ENCODE results near the gene KLF16. TPM values are rescaled to one million over a fixed set of nuclear protein-coding genes. Genes with fewer than 3 reads are reported as not detected.
"Not testable (repeated sequence)": the region's sequence is repeated elsewhere in the genome, so short reads cannot be mapped to it uniquely, and the experiment has no call there.

The KLF16 gene
- polyA plus RNA-seq, 3 donors from 2014 or later = 0.12 to 0.55 (median 0.49) TPM

DNA sequence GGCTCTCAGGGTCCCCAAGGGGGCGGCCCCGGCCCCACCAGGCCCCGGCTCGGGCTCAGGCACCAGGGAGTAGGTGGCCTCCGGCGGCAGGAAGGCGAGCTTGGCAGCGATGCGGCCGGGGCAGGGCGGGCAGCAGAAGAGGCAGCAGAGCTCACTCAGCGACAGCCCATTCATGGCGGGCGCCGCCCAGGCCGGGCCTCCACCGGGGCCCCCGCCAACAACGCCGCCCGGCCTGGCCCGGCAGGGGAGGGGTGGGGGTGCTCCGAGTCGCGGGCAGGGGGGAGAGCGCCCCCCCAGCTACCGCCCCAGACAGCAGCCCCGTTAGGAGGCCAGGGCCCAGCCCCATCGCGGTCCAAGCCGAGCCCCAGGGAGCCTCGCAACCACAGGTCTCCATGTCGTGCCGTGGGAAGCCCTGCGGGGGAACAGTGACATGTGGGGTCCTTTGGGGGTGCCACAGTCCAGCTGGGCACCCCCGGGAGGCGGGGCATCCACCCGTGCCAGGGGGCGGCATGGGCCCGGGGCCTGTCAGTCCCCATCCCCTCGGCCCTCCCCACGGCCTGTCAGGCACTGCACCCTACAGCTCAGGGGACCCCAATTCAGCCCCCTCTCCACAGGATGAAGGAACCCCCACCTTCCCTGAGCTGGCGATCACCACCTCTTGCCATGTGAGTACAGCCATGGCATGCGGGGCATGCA, 18.2 kb upstream of the KLF16 start:
- Mint-ChIP-seq H3K4me3 (peak overlapping the region; percentile 98 to 100 (median 98)), H3K27me3 (ENCODE audit: low read depth in 3 of 3) (peaks cover 29 to 46% (median 35%) of the 10 kb centered on the region in 3 donors), H3K36me3 (peaks cover 18 to 23% (median 21%) of the 10 kb centered on the region in 3 donors), H3K4me1 (peaks cover 28 to 46% of the 10 kb centered on the region in 2 donors), H3K27ac (peak overlapping the region; percentile 99 to 100 (median 100))
- not testable (repeated sequence) for H3K9me3 Mint-ChIP-seq
- DNase-seq = peak in 2 of 3 donors; percentile 45 to 46

DNA sequence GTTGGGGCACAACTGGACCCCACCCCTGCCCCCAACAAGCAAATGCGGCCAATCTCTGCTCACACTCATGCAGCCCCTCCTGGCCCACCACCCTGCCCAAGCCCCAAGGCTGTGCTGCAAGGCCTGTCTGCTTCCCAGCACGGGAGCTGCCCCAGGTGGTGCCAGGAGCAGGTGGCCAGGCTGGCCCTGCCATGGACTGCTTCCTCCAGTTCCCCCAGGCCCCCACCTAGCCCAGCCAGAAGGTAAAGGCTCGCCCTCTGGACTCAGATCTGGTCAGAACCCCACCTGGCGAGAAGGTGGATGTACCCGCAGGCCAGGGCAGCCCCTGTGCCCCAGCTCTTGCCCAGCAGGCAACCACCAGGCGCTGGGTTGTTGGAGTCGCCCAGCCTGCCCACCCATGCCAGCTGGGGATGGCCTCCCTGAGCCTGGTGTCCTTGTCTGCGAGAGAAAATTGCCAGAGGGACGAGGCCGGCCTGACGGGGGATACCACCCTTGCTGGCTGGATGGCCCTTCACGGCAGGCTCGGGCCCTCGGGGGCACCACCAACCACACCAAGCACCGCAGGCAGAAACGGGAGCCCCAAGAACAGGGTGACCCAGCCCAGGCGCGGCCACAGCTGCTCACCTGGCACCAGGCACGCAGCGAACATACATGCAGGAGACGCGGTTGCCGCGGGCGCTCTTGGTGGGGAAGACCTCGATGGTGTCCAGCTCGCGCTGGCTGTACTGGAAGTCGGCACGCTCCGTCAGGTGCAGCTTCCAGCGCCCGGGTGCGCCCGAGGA, 17.4 kb upstream of the KLF16 start:
- H3K9me3 Mint-ChIP-seq = peaks cover 0 to 7% (median 3%) of the 10 kb centered on the region in 6 donors
- H3K4me1 Mint-ChIP-seq = peaks cover 34 to 50% of the 10 kb centered on the region in 2 donors
- H3K27me3 Mint-ChIP-seq (ENCODE audit: low read depth in 3 of 3) = peaks cover 35 to 51% (median 42%) of the 10 kb centered on the region in 3 donors
- H3K4me3 Mint-ChIP-seq = peak overlapping the region; percentile 35 to 62 (median 52)
- no peak for DNase-seq
- peaks cover 18 to 23% (median 21%) of the 10 kb centered on the region in 3 donors for H3K36me3 Mint-ChIP-seq
- H3K27ac Mint-ChIP-seq = peak overlapping the region; percentile 44 to 84 (median 76)

DNA sequence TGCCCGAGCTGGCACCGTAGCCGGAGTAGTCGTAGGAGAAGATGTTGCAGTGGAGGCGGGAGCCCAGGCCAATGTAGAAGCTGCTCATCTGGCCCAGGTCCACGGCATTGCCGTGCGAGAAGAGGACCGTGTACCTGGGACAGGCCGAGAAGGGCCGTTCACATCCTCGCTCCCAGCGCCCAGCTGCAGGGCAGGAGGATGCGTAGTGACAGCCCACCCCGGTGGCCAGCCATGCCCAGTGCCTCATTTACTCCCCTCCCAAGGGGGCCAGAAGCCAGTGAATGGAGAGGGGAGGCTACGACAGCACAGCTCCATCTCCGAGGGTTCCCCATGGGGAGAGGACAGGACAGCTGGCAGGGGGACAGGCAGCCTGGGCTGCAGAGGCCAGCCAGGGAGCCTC, 16.6 kb upstream of the KLF16 start:
- H3K36me3 Mint-ChIP-seq = peaks cover 18 to 23% (median 21%) of the 10 kb centered on the region in 3 donors
- H3K27me3 Mint-ChIP-seq (ENCODE audit: low read depth in 3 of 3) = peaks cover 43 to 52% (median 44%) of the 10 kb centered on the region in 3 donors
- H3K9me3 Mint-ChIP-seq, DNase-seq: not testable (repeated sequence)
- H3K4me1 Mint-ChIP-seq = peaks cover 38 to 50% of the 10 kb centered on the region in 2 donors
- H3K27ac Mint-ChIP-seq = peak overlapping the region; percentile 44 to 84 (median 76)
- peak overlapping the region; percentile 35 to 66 (median 57) for H3K4me3 Mint-ChIP-seq

DNA sequence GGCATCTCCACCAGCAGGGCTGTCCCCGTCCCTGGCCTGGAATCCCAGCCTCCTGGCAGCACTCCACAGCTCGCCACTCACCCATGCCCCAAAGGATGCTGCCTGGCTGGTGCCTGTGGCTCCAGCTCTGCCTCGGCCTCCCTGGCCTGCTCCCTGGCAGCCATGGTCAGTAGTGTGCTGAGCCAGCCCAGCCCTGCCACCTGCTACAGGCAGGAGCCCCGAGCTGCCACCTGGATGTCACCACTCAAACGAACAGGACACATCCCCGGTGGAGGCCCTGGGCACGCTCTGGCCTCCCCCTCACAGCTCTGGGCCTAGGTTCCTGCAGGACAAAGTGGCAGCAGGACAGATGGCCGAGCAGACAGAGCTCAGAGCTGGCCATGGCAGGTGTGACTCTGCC, 15.2 kb upstream of the KLF16 start:
- peak overlapping the region in 4 of 6 donors; percentile 30 to 71 (median 44) for H3K27ac Mint-ChIP-seq
- H3K36me3 Mint-ChIP-seq = peaks cover 10 to 13% (median 10%) of the 10 kb centered on the region in 3 donors
- DNase-seq, H3K9me3 Mint-ChIP-seq: not testable (repeated sequence)
- H3K27me3 Mint-ChIP-seq (ENCODE audit: low read depth in 3 of 3) = peaks cover 37 to 44% (median 39%) of the 10 kb centered on the region in 3 donors
- peak overlapping the region in 2 of 5 donors; percentile 24 to 41 for H3K4me3 Mint-ChIP-seq
- peaks cover 41 to 56% of the 10 kb centered on the region in 2 donors for H3K4me1 Mint-ChIP-seq

DNA sequence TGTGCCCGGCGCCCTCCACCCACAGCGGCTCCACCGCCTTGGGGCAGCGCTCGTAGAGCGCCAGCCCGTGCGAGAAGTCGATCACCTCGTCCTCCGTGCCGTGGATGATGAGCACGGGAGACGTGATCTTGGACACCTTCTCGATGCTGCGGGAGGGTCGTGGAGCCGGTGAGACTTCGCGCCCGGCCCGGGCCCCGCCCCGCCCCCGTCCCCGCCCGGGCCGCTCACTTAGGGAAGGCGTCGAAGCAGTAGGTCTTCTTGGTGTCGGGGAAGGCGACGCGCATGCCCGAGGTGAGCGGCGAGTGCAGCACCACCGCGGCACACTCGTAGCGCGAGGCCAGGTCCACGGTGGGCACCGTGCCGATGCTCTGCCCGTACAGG, 13.9 kb upstream of the KLF16 start:
- H3K36me3 Mint-ChIP-seq, H3K27ac Mint-ChIP-seq, DNase-seq, H3K9me3 Mint-ChIP-seq, H3K4me3 Mint-ChIP-seq: not testable (repeated sequence)
- peaks cover 24 to 31% (median 26%) of the 10 kb centered on the region in 3 donors for H3K27me3 Mint-ChIP-seq (ENCODE audit: low read depth in 3 of 3)
- peaks cover 28 to 49% of the 10 kb centered on the region in 2 donors for H3K4me1 Mint-ChIP-seq

DNA sequence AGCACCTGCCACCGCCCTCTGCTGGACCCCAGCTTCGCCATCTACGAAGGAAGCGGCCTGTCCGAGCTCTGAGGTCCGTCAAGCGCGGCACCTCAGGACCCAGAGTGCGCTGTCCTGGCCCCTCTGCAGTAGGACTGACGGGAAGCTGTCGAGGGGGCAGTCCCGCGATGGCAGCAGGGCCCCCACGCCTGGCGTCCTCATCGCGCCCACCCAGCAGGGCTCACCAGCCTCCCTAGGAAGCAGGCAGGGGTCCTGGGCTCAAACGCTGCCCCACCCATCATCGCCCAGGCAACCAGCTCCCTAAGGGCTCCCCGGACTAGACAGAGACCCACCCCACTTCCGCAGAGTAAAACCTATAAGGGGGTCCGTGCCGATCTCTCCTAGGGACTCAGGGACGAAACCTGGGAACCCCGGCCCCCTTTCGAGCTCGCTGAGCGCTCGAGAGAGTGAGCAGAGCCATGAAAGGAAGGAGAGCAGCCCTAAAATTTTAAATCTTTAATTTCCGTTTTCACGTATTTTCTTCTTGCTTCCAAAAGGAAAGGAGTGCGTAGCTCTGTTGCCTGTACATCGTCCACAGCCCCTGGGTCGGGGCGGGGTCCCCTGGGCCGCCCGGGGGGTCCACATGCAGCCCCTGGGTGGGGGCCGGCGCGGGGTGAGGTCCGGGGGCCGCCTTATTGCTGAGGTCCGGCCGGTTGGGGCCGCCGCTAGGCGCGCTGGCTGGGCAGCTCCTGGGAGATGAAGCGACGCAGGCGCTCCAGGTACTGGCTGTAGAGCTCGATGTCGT, 13.3 kb upstream of the KLF16 start:
- H3K4me1 Mint-ChIP-seq = peaks cover 24 to 45% of the 10 kb centered on the region in 2 donors

DNA sequence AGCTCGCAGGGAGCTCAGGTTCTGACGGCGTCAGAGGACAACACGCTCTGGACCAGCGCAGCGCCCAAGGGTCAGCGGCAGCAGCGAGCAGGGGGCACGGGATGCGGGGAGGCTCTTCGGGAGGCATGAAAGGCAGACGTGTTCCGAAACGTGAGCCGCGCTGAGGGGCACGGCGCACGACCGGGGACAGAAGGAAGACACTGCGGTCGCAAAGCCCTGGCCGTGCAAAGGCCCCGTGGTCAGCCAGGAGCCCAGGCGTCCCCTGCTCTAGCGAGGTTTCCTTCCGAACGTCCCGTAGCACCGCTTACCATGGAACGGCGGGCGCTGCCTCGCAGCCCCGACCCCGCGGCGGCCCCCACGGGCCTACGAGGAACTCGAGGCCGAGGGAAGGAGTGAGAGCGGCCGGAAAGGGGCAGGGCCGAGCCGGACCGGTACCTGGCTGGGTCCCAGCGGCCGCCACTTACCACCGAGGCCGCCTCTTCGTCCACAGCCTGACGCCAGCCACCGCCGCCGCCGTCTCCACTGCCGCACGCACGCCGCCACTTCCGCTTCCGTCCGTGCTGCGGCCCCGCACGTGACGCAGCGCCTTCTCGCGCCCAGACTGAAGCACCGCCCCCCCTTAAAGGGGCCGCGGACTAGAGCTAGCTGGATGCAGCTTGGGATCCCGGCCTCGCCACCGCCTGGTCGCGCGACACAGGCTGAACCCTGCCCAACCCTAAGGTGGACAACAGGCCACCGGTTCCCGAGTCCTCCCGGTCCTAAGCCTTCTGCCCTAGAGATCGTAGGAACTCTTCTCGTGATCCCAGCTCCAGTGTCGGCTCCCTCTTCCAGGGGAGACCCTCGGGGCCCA, 12.5 kb upstream of the KLF16 start:
- peaks cover 0 to 2% (median 0%) of the 10 kb centered on the region in 3 donors for H3K36me3 Mint-ChIP-seq
- peak overlapping the region; percentile 93 to 97 (median 96) for H3K4me3 Mint-ChIP-seq
- H3K27ac Mint-ChIP-seq = peak overlapping the region; percentile 97 to 100 (median 98)
- H3K27me3 Mint-ChIP-seq (ENCODE audit: low read depth in 3 of 3) = peaks cover 20 to 27% (median 26%) of the 10 kb centered on the region in 3 donors
- peaks cover 24 to 44% of the 10 kb centered on the region in 2 donors for H3K4me1 Mint-ChIP-seq
- H3K9me3 Mint-ChIP-seq = no peaks in the 10 kb centered on the region
- DNase-seq = peak; percentile 92 to 95 (median 94)

More for the DNA sequence above, 13.3 kb upstream of the KLF16 start:
- H3K36me3 Mint-ChIP-seq, DNase-seq, H3K9me3 Mint-ChIP-seq: not testable (repeated sequence)
- Mint-ChIP-seq H3K27ac (peak overlapping the region; percentile 97 to 100 (median 98)), H3K27me3 (ENCODE audit: low read depth in 3 of 3) (peaks cover 20 to 27% (median 26%) of the 10 kb centered on the region in 3 donors), H3K4me3 (peak overlapping the region; percentile 93 to 97 (median 96))

GRCh38 chr19:1875265-1875645, 11.9 kb upstream of the KLF16 start:
- not testable (repeated sequence) for H3K36me3 Mint-ChIP-seq, H3K9me3 Mint-ChIP-seq, DNase-seq
- Mint-ChIP-seq H3K4me1 (peaks cover 24 to 43% of the 10 kb centered on the region in 2 donors), H3K27me3 (ENCODE audit: low read depth in 3 of 3) (peaks cover 20 to 27% (median 25%) of the 10 kb centered on the region in 3 donors), H3K4me3 (peak overlapping the region; percentile 93 to 97 (median 96)), H3K27ac (peak overlapping the region; percentile 97 to 100 (median 98))

- peaks cover 0 to 2% (median 0%) of the 10 kb centered on the region in 3 donors for H3K36me3 Mint-ChIP-seq
- H3K9me3 Mint-ChIP-seq = no peaks in the 10 kb centered on the region
- peak overlapping the region; percentile 97 to 100 (median 98) for H3K27ac Mint-ChIP-seq
- peak; percentile 73 to 79 (median 78) for DNase-seq
- H3K4me1 Mint-ChIP-seq = peaks cover 24 to 38% of the 10 kb centered on the region in 2 donors
- H3K4me3 Mint-ChIP-seq = peak overlapping the region; percentile 93 to 97 (median 96)
- peaks cover 20 to 27% (median 25%) of the 10 kb centered on the region in 3 donors for H3K27me3 Mint-ChIP-seq (ENCODE audit: low read depth in 3 of 3)
Measured at GRCh38 chr19:1874554-1875185, 11.3 kb upstream of the KLF16 start.

DNA sequence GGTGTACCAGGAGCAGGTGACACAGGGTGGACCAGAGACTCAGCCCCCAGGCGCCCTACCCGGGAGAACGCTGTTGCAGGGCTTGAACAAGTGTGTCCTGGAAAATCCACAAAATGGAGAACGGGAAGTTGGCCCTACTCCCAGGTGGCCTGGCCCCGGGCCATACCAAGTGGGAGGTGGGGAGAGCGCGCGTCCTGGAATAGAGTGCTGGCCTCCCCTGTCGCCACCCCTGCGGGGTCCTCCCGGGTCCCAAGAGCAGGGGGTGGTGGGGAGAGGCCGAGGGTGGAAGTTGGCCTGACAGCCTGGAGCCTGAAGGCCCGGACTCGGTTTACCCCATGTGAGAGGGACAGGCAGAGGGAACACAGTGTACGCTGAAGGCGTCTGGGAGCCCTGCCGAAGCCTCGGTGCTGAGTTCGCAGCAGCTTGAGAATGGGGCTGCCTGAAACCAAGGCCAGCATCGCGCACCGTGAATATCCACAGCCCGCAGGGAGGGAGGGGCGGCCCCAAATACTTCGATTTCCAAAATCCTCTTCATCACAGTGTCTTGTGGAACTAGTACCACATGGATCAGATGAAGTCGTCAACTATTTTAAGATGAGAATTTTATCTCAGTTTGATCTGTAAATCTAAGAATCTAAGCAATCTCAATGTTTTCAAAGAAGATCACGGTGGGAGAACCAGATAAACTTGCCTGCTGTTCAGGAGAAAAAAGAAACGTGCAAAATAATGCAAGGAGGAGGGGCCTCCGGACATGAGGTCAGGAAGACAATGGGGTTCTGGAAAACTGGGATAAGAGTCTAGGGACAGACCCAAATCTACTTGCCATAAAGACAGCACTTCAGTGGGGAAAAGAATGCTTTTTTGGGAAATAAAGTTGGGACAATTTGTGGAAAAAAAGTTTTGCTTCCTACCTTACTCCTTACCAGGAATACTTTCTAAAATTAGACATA, 10.4 kb upstream of the KLF16 start:
- peaks cover 28 to 40% of the 10 kb centered on the region in 2 donors for H3K4me1 Mint-ChIP-seq

DNA sequence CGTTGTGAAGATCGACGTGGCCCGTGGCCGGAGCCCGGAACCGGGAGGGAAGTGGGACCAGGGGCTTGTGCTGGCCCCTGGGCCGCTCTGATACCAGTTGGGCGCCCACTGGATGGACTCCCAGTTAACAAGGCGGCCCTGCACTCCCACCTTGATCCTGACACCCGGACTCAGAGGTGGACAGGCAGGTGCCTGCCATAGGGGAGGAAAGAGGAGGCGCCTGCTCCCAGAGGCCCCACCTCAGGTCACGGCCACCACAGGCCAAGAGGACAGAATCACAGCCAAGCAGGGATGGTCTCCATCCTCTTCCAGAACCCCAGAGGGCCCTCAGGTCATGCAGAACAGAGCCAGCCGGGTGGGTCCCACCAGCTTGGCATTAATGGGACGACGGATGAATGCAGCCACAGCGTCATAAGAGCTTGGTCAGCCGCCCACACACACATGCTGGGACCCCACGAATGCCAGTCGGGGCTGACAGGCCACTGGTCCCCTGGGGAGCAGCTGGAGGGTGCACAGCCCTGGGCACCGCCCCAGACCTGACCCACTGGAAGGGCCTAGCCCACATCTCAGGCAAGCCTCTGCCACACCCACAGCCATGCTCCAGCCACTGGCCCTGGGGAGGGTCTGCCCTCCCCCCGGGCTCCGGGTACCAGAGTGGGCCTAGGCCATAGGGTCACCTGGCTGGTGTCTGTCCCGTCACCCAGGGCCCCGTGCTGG, 9.6 kb upstream of the KLF16 start:
- H3K36me3 Mint-ChIP-seq = peaks cover 0 to 2% (median 0%) of the 10 kb centered on the region in 3 donors
- peaks cover 32 to 43% of the 10 kb centered on the region in 2 donors for H3K4me1 Mint-ChIP-seq
- peak overlapping the region in 4 of 5 donors; percentile 14 to 38 (median 32) for H3K4me3 Mint-ChIP-seq
- H3K9me3 Mint-ChIP-seq = no peaks in the 10 kb centered on the region
- peaks cover 20 to 25% (median 24%) of the 10 kb centered on the region in 3 donors for H3K27me3 Mint-ChIP-seq (ENCODE audit: low read depth in 3 of 3)
- DNase-seq = no peak
- peak overlapping the region in 5 of 6 donors; percentile 57 to 99 (median 97) for H3K27ac Mint-ChIP-seq

More for the DNA sequence above, 10.4 kb upstream of the KLF16 start:
- Mint-ChIP-seq H3K4me3 (peak overlapping the region; percentile 93 to 97 (median 96)), H3K27me3 (ENCODE audit: low read depth in 3 of 3) (peaks cover 20 to 27% (median 25%) of the 10 kb centered on the region in 3 donors), H3K9me3 (no peaks in the 10 kb centered on the region), H3K36me3 (peaks cover 0 to 2% (median 0%) of the 10 kb centered on the region in 3 donors), H3K27ac (peak overlapping the region; percentile 97 to 100 (median 98))
- DNase-seq = no peak

Measured in immature natural killer cell (primary cell).